CD14-positive monocyte (primary cell): ENCODE data around the gene NADK. TPM values are rescaled to one million over a fixed set of nuclear protein-coding genes. Genes with fewer than 3 reads are reported as not detected.
"Not testable (repeated sequence)": the region's sequence is repeated elsewhere in the genome, so short reads cannot be mapped to it uniquely, and the experiment has no call there.

Experiments
- DNase-seq, 3 donors: peaks; one replicate each; pipeline ENCODE4 v3.0.0-alpha.2; 2011 to 2022
- H2AFZ ChIP-seq: 2 replicates; pipeline ENCODE4 v1.6.0; 2012; ENCODE audit warnings: mild to moderate bottlenecking, low read depth, low read length, inconsistent platforms; ENCODE audit not compliant: insufficient read depth, poor library complexity, severe bottlenecking
- H3K27ac ChIP-seq, 2 donors: 1 replicate in 1 of 2; 2 replicates in 1 of 2; pipeline ENCODE4 v1.5.1; 2012 to 2013; ENCODE audit warnings: low read length in 2 of 2, control low read depth in 1 of 2, inconsistent platforms in 1 of 2, low read depth in 1 of 2, mild to moderate bottlenecking in 1 of 2
- H3K27me3 ChIP-seq, 2 donors: one replicate each; pipeline versions ENCODE4 v1.6.0 to v1.6.1; 2011 to 2013; ENCODE audit warnings: low read length in 2 of 2; ENCODE audit not compliant: control insufficient read depth in 2 of 2, insufficient read depth in 2 of 2
- H3K36me3 ChIP-seq, 2 donors: replicated peaks in 1 of 2; 1 replicate in 1 of 2; 2 replicates in 1 of 2; pipeline versions ENCODE4 v1.5.1 to v1.6.1; 2012 to 2013; ENCODE audit warnings: low read length in 2 of 2, control low read depth in 1 of 2, inconsistent platforms in 1 of 2, mild to moderate bottlenecking in 1 of 2; ENCODE audit not compliant: insufficient read depth in 2 of 2, control insufficient read depth in 1 of 2
- H3K4me1 ChIP-seq, 2 donors: 1 replicate in 1 of 2; 2 replicates in 1 of 2; pipeline versions ENCODE4 v1.5.1 to v1.6.1; 2012 to 2013; ENCODE audit warnings: low read length in 2 of 2, control low read depth in 1 of 2, inconsistent platforms in 1 of 2, mild to moderate bottlenecking in 1 of 2, moderate library complexity in 1 of 2; ENCODE audit not compliant: insufficient read depth in 2 of 2, control insufficient read depth in 1 of 2
- H3K4me2 ChIP-seq: replicated peaks from 2 replicates; pipeline ENCODE3; 2012; ENCODE audit warnings: low read length, moderate library complexity, mild to moderate bottlenecking; ENCODE audit not compliant: poor library complexity, severe bottlenecking; ENCODE audit errors: extremely low read depth
- H3K4me3 ChIP-seq, 3 experiments: fragments of 200-600 bp in 1 of 3; sonication (generic) in 1 of 3; replicated peaks in 1 of 3; 1 replicate in 2 of 3; 2 replicates in 1 of 3; pipeline ENCODE4 v1.5.1; 2011 to 2013; ENCODE audit warnings: low read length in 3 of 3, mild to moderate bottlenecking in 3 of 3, control low read depth in 2 of 3, low read depth in 2 of 3, inconsistent platforms in 1 of 3, moderate library complexity in 1 of 3
- H3K79me2 ChIP-seq: 2 replicates; pipeline ENCODE4 v1.6.0; 2012; ENCODE audit warnings: mild to moderate bottlenecking, control low read depth, inconsistent platforms, low read length, moderate library complexity; ENCODE audit not compliant: insufficient read depth
- H3K9ac ChIP-seq: 2 replicates; pipeline ENCODE4 v1.6.0; 2017; ENCODE audit warnings: low read length, mild to moderate bottlenecking; ENCODE audit not compliant: insufficient read depth, poor library complexity, severe bottlenecking
- H3K9me3 ChIP-seq, 2 donors: replicated peaks in 1 of 2; 1 replicate in 1 of 2; 2 replicates in 1 of 2; pipeline versions ENCODE4 v1.5.1 to v1.6.1; 2012 to 2013; ENCODE audit warnings: low read length in 2 of 2, control low read depth in 1 of 2; ENCODE audit not compliant: control insufficient read depth in 1 of 2, insufficient read depth in 1 of 2
- H4K20me1 ChIP-seq: 2 replicates; pipeline ENCODE4 v1.6.0; 2012; ENCODE audit warnings: mild to moderate bottlenecking, low read length, control low read depth, moderate library complexity; ENCODE audit not compliant: insufficient read depth
- H3K27ac Mint-ChIP-seq, 7 donors: one replicate each; pipeline ENCODE4 v1.8.0; 2020; ENCODE audit warnings: mild to moderate bottlenecking in 7 of 7, mixed read lengths in 7 of 7, moderate library complexity in 6 of 7, inconsistent platforms in 2 of 7
- H3K27me3 Mint-ChIP-seq, 3 donors: one replicate each; pipeline ENCODE4 v1.8.0; 2021 to 2022; ENCODE audit warnings: low read depth in 3 of 3, mild to moderate bottlenecking in 3 of 3, mixed read lengths in 3 of 3, moderate library complexity in 3 of 3, inconsistent platforms in 1 of 3
- H3K36me3 Mint-ChIP-seq, 2 donors: one replicate each; pipeline ENCODE4 v1.8.0; 2020; ENCODE audit warnings: mixed read lengths in 2 of 2, inconsistent platforms in 1 of 2, mild to moderate bottlenecking in 1 of 2
- H3K4me1 Mint-ChIP-seq: one replicate; pipeline ENCODE4 v1.8.0; 2020; ENCODE audit warnings: mild to moderate bottlenecking, mixed read lengths
- H3K4me3 Mint-ChIP-seq, 2 donors: one replicate each; pipeline ENCODE4 v1.8.0; 2020; ENCODE audit warnings: mild to moderate bottlenecking in 2 of 2, mixed read lengths in 2 of 2, moderate library complexity in 1 of 2
- H3K9me3 Mint-ChIP-seq, 7 donors: one replicate each; pipeline ENCODE4 v1.8.0; 2020 to 2022; ENCODE audit warnings: mixed read lengths in 7 of 7, mild to moderate bottlenecking in 6 of 7, moderate library complexity in 6 of 7, inconsistent platforms in 2 of 7
- WGBS: methylation state at CpG from one replicate; pipeline ENCODE4 v1.1.5; 2013; ENCODE audit warnings: missing lambda C conversion rate; ENCODE audit not compliant: insufficient coverage; 5-methylcytosine and 5-hydroxymethylcytosine counted together
- intact Hi-C, 2 donors: fragments of 100-400 bp; cut with micrococcal nuclease; formaldehyde crosslinking; loops; one replicate each; pipeline versions ENCODE4 v1.15.0 to v1.15.1; 2023
- polyA plus RNA-seq, 3 donors: library from polyadenylated mRNA; depleted of rRNA in 1 of 3; unstranded in 2 of 3; stranded (reverse) in 1 of 3; fragments of 300-500 nt in 2 of 3; fragments of >200 nt in 1 of 3; fragmentation: Illumina TruSeq in 2 of 3; gene quantifications; 1 replicate in 2 of 3; 2 replicates in 1 of 3; pipeline ENCODE4 v1.2.3, GENCODE V29; 2012 to 2021

Gene NADK
- polyA plus RNA-seq, 3 donors: 175 to 425 (median 235) TPM

GRCh38 chr1:1729116-1729816 lies 49.0 kb downstream of the NADK start:
- H3K9me3 Mint-ChIP-seq, H3K4me3 ChIP-seq, intact Hi-C loops, H3K79me2 ChIP-seq, H2AFZ ChIP-seq, H3K4me1 Mint-ChIP-seq, H3K27ac ChIP-seq, DNase-seq, H3K9me3 ChIP-seq, H3K27me3 ChIP-seq, H3K4me3 Mint-ChIP-seq, H3K27me3 Mint-ChIP-seq, H3K4me2 ChIP-seq, H3K4me1 ChIP-seq, H3K9ac ChIP-seq, H4K20me1 ChIP-seq: not testable (repeated sequence)
- 100% methylated on average over 4 of the region's 18 CpGs for WGBS
- H3K36me3 ChIP-seq: peaks cover 16 to 26% of the 10 kb centered on the region in 2 donors
- Mint-ChIP-seq H3K27ac (peak overlapping the region in 6 of 7 donors; percentile 12 to 76 (median 56)), H3K36me3 (peaks cover 20 to 46% of the 10 kb centered on the region in 2 donors)

GRCh38 chr1:1728308-1729005 lies 49.8 kb downstream of the NADK start:
- H4K20me1 ChIP-seq, H3K4me3 Mint-ChIP-seq, H3K4me1 Mint-ChIP-seq, intact Hi-C loops, H3K4me3 ChIP-seq, H3K27me3 Mint-ChIP-seq, H3K27me3 ChIP-seq, H3K4me1 ChIP-seq, DNase-seq, H2AFZ ChIP-seq, H3K9ac ChIP-seq, H3K79me2 ChIP-seq, H3K9me3 Mint-ChIP-seq, H3K4me2 ChIP-seq, H3K9me3 ChIP-seq: not testable (repeated sequence)
- 25% methylated on average over 2 of the region's 14 CpGs for WGBS
- Mint-ChIP-seq H3K36me3 (peaks cover 16 to 38% of the 10 kb centered on the region in 2 donors), H3K27ac (peak overlapping the region; percentile 53 to 80 (median 69))
- Histone ChIP-seq H3K36me3 (peaks cover 16 to 26% of the 10 kb centered on the region in 2 donors), H3K27ac (peak overlapping the region in 1 of 2 donors; percentile 39)

- WGBS: 93% methylated on average over 3 of the region's 12 CpGs
- H3K4me3 ChIP-seq, H3K27me3 ChIP-seq, H3K9me3 Mint-ChIP-seq, intact Hi-C loops, H3K4me3 Mint-ChIP-seq, H4K20me1 ChIP-seq, H3K9ac ChIP-seq, H3K79me2 ChIP-seq, H3K27ac ChIP-seq, H3K27me3 Mint-ChIP-seq, H3K9me3 ChIP-seq, H2AFZ ChIP-seq, H3K4me1 Mint-ChIP-seq, H3K4me2 ChIP-seq, DNase-seq, H3K4me1 ChIP-seq: not testable (repeated sequence)
- H3K36me3 Mint-ChIP-seq: peaks cover 12 to 25% of the 10 kb centered on the region in 2 donors
- H3K27ac Mint-ChIP-seq: peak overlapping the region in 4 of 7 donors; percentile 10 to 76 (median 24)
- peaks cover 8 to 16% of the 10 kb centered on the region in 2 donors for H3K36me3 ChIP-seq
Measured at GRCh38 chr1:1727131-1727651, 51.1 kb downstream of the NADK start.

- H3K4me3 Mint-ChIP-seq, intact Hi-C loops, H3K79me2 ChIP-seq, H3K9ac ChIP-seq, H3K4me3 ChIP-seq, H4K20me1 ChIP-seq, H2AFZ ChIP-seq, H3K9me3 ChIP-seq, DNase-seq, H3K4me2 ChIP-seq, H3K4me1 Mint-ChIP-seq, H3K9me3 Mint-ChIP-seq, H3K27me3 Mint-ChIP-seq, H3K27me3 ChIP-seq, H3K4me1 ChIP-seq, H3K27ac ChIP-seq: not testable (repeated sequence)
- Mint-ChIP-seq H3K36me3 (peaks cover 11 to 24% of the 10 kb centered on the region in 2 donors), H3K27ac (peak overlapping the region in 5 of 7 donors; percentile 21 to 69 (median 37))
- 97% methylated on average over 9 of the region's 17 CpGs for WGBS
- H3K36me3 ChIP-seq: peaks cover 16% of the 10 kb centered on the region in 2 donors
Measured at GRCh38 chr1:1726088-1726487, 52.2 kb downstream of the NADK start.
